HFF-Myc (cell line): ENCODE results near the gene CAVIN3.

ENCODE experiments used
- DNase-seq: peaks from one replicate; pipeline ENCODE4 v3.0.0-alpha.2; 2011; ENCODE audit warnings: low read depth; ENCODE audit errors: extremely low read depth
- H3K4me3 ChIP-seq: replicated peaks from 2 replicates; pipeline ENCODE4 v1.5.1; 2011; ENCODE audit warnings: low read depth, mild to moderate bottlenecking, control low read depth, low read length
- CTCF ChIP-seq: IDR thresholded peaks from 2 replicates; pipeline ENCODE4 v1.5.1; 2012; ENCODE audit warnings: mild to moderate bottlenecking, low read depth, low read length, control low read depth; ENCODE audit errors: missing control alignments

Gene CAVIN3

GRCh38 chr11:6356503-6357055, 36.3 kb upstream of the CAVIN3 start:
- no peak for DNase-seq
- TF ChIP-seq CTCF: no peak
- H3K4me3 ChIP-seq: no peak overlapping the region

- H3K4me3 ChIP-seq: no peak overlapping the region
- no peak for DNase-seq
- TF ChIP-seq CTCF: no peak
Measured at GRCh38 chr11:6354651-6355485, 34.6 kb upstream of the CAVIN3 start.

GRCh38 chr11:6353367-6353987, 33.2 kb upstream of the CAVIN3 start:
- no peak overlapping the region for H3K4me3 ChIP-seq
- no peak for DNase-seq
- peak; percentile 95 for TF ChIP-seq CTCF

- no peak overlapping the region for H3K4me3 ChIP-seq
- no peak for TF ChIP-seq CTCF
- no peak for DNase-seq
Measured at GRCh38 chr11:6351782-6352382, 31.6 kb upstream of the CAVIN3 start.

- TF ChIP-seq CTCF: no peak
- no peak for DNase-seq
- no peak overlapping the region for H3K4me3 ChIP-seq
Measured at GRCh38 chr11:6350486-6350885, 30.2 kb upstream of the CAVIN3 start.

GRCh38 chr11:6350043-6350442, 29.7 kb upstream of the CAVIN3 start:
- no peak for DNase-seq
- TF ChIP-seq CTCF: no peak
- no peak overlapping the region for H3K4me3 ChIP-seq
